Heart left ventricle (tissue), 16 donors: ENCODE results near the gene VCL. TPM values are rescaled to one million over a fixed set of nuclear protein-coding genes. Genes with fewer than 3 reads are reported as not detected.
A peak's percentile ranks its signal among the peaks of the same experiment; 100 is the strongest.

Experiments used
- ATAC-seq, 4 donors: fragments of 200-7000 bp; cut with Tn5 transposase; one replicate each; pipeline ENCODE4 v1.9.1; 2020 to 2022; ENCODE audit warnings: moderate library complexity in 4 of 4, mild to moderate bottlenecking in 3 of 4, moderate number of reproducible peaks in 1 of 4
- DNase-seq, 5 donors: peaks; one replicate each; pipeline ENCODE4 v3.0.0-alpha.2; 2020
- H3K27ac ChIP-seq, 12 donors: fragments of 200-600 bp; sonication (generic) in 4 of 12; one replicate each; pipeline versions ENCODE4 v1.5.0 to v1.8.0; 2016 to 2022; ENCODE audit warnings: mild to moderate bottlenecking in 2 of 12
- H3K27me3 ChIP-seq, 9 donors: fragments of 200-600 bp; sonication (generic) in 2 of 9; one replicate each; pipeline versions ENCODE4 v1.5.1 to v1.8.0; 2016 to 2022; ENCODE audit warnings: mild to moderate bottlenecking in 3 of 9
- H3K36me3 ChIP-seq, 9 donors: fragments of 200-600 bp; sonication (generic) in 2 of 9; one replicate each; pipeline versions ENCODE4 v1.5.0 to v1.8.0; 2018 to 2022; ENCODE audit warnings: mild to moderate bottlenecking in 2 of 9
- H3K4me1 ChIP-seq, 12 donors: fragments of 200-600 bp; sonication (generic) in 4 of 12; one replicate each; pipeline versions ENCODE4 v1.5.0 to v1.8.0; 2016 to 2022; ENCODE audit warnings: mild to moderate bottlenecking in 3 of 12
- H3K4me3 ChIP-seq, 12 donors: fragments of 200-600 bp; sonication (generic) in 4 of 12; one replicate each; pipeline versions ENCODE4 v1.5.0 to v1.8.0; 2017 to 2022; ENCODE audit warnings: mild to moderate bottlenecking in 9 of 12, moderate library complexity in 4 of 12
- H3K9me3 ChIP-seq, 12 donors: fragments of 200-600 bp; sonication (generic) in 4 of 12; one replicate each; pipeline versions ENCODE4 v1.5.0 to v1.8.0; 2016 to 2022; ENCODE audit warnings: mild to moderate bottlenecking in 1 of 12
- CTCF ChIP-seq, 12 donors: fragments of 200-600 bp; sonication (generic) in 4 of 12; IDR thresholded peaks; one replicate each; pipeline versions ENCODE4 v1.5.0 to v1.8.0; 2018 to 2022; ENCODE audit warnings: antibody characterized with exemption in 12 of 12, mild to moderate bottlenecking in 5 of 12
- POLR2A ChIP-seq, 2 donors: fragments of 450-650 bp; IDR thresholded peaks; one replicate each; pipeline ENCODE4 v1.6.1; 2017; ENCODE audit warnings: antibody characterized with exemption in 2 of 2, mild to moderate bottlenecking in 2 of 2, moderate library complexity in 2 of 2
- WGBS, 4 donors: extraction: QIAGEN DNeasy Blood & Tissue Kit in 2 of 4; methylation state at CpG; one replicate each; pipeline versions ENCODE4 v1.1.5 to v1.1.7; 2013 to 2018; 5-methylcytosine and 5-hydroxymethylcytosine counted together
- intact Hi-C, 10 donors: fragments of 100-400 bp; cut with DNase I; formaldehyde crosslinking; loops; one replicate each; pipeline versions ENCODE4 v1.11.1 to v1.14.2; 2022
- polyA plus RNA-seq, 2 donors: library from polyadenylated mRNA; stranded (reverse); fragments of 200-250 nt; gene quantifications; one replicate each; pipeline ENCODE4 v1.2.3, GENCODE V29; 2013
- total RNA-seq, 9 donors: library from RNA; depleted of rRNA in 2 of 9; stranded (reverse); fragments of >200 nt in 2 of 9; fragmentation: NEBNext Ultra II Directional in 3 of 9; extraction: Animal tissue kit (Norgen Biotek cat#: 25700) in 3 of 9; gene quantifications; one replicate each; pipeline versions ENCODE4 v1.1.0 to v1.2.4, GENCODE V29; 2016 to 2023
- donor health status: ischemic (EF 13 %, LVEDD 7.1; RV severe dilation, severe dysfunction).
- donor health status: healthy with polysubstance abuse.
- donor health status: DM: no; HTN: yes; CAD: no.
- donor health status: DM: no; HTN: no; CAD: no.
- donor health status: ischemic (EF 25% LVEDD 6.9; RV normal size, moderate dysfunction).
- donor health status: ischemic (EF 25% LVEDD 5.7; RV mildly dilated, moderate dysfunction).
- donor health status: healthy.
- donor health status: DM: yes; HTN: yes; CAD: no.
- donor health status: ischemic (EF 35%, LVEDD 5.7; RV mildly dilated, moderate dysfunction).
- donor health status: nonischemic (EF 11% LVEDD 7.7; RV severe dilation, severe dysfunction).
- donor health status: DM: yes; HTN: yes; CAD: no.
- donor health status: PGD.
- donor health status: ischemic (EF 29% LVEDD 5.4; RV normal size, mild dysfunction).
- donor health status: nonischemic (EF 23%, LVEDD 6.1; RV moderate dilation, normal function).

VCL gene
- total and polyA plus RNA-seq, 11 donors: 84.5 to 543 (median 273) TPM

GRCh38 chr10:74110120-74110519 lies 112.2 kb downstream of the VCL start:
- intact Hi-C loops: no loop called here
- DNase-seq (no peak), ATAC-seq (no peak)
- 42 to 77% (median 63%) methylated on average over 1 of the region's 1 CpG for WGBS, 4 donors
- Histone ChIP-seq H3K27ac (no peak overlapping the region), H3K4me1 (peaks cover 0 to 24% (median 7%) of the 10 kb centered on the region in 12 donors), H3K4me3 (no peak overlapping the region), H3K36me3 (peaks cover 6 to 100% (median 98%) of the 10 kb centered on the region in 9 donors), H3K27me3 (no peaks in the 10 kb centered on the region), H3K9me3 (no peaks in the 10 kb centered on the region)
- TF ChIP-seq CTCF (IDR thresholded peaks at IDR 0.05) (no peak), POLR2A (IDR thresholded peaks at IDR 0.05) (no peak)

- ATAC-seq: no peak
- Histone ChIP-seq H3K4me3 (no peak overlapping the region), H3K27ac (no peak overlapping the region), H3K4me1 (peaks cover 0 to 24% (median 7%) of the 10 kb centered on the region in 12 donors), H3K36me3 (peaks cover 6 to 100% (median 98%) of the 10 kb centered on the region in 9 donors), H3K9me3 (no peaks in the 10 kb centered on the region), H3K27me3 (no peaks in the 10 kb centered on the region)
- no peak for TF ChIP-seq POLR2A (IDR thresholded peaks at IDR 0.05)
- no peak for TF ChIP-seq CTCF (IDR thresholded peaks at IDR 0.05)
- intact Hi-C loops: no loop called here
- no peak for DNase-seq
- WGBS, 4 donors: 92 to 96% (median 96%) methylated on average over 10 to 14 of the region's 14 CpGs
These were observed 113.9 kb downstream of the VCL start for GRCh38 chr10:74111799-74112198.

- 53 to 84% (median 77%) methylated on average over 1 of the region's 1 CpG for WGBS, 4 donors
- DNase-seq (no peak), ATAC-seq (no peak)
- H3K27ac ChIP-seq: peak overlapping the region in 7 of 12 donors; percentile 4 to 69 (median 25)
- peaks cover 0 to 24% (median 8%) of the 10 kb centered on the region in 12 donors for H3K4me1 ChIP-seq
- peaks cover 3 to 100% (median 98%) of the 10 kb centered on the region in 9 donors for H3K36me3 ChIP-seq
- intact Hi-C loops: no loop called here
- no peak overlapping the region for H3K4me3 ChIP-seq
- TF ChIP-seq CTCF (IDR thresholded peaks at IDR 0.05) (no peak), POLR2A (IDR thresholded peaks at IDR 0.05) (no peak)
- no peaks in the 10 kb centered on the region for H3K9me3 ChIP-seq
- H3K27me3 ChIP-seq: no peaks in the 10 kb centered on the region
These were observed 115.6 kb downstream of the VCL start for GRCh38 chr10:74113546-74113945.

- TF ChIP-seq POLR2A (IDR thresholded peaks at IDR 0.05) (no peak), CTCF (IDR thresholded peaks at IDR 0.05) (no peak)
- peak; percentile 12 to 43 (median 38) for ATAC-seq
- WGBS, 4 donors: 73 to 80% (median 76%) methylated on average over 12 of the region's 12 CpGs
- Histone ChIP-seq H3K4me3 (no peak overlapping the region), H3K4me1 (peaks cover 0 to 24% (median 12%) of the 10 kb centered on the region in 12 donors), H3K27me3 (no peaks in the 10 kb centered on the region), H3K36me3 (peaks cover 3 to 100% (median 98%) of the 10 kb centered on the region in 9 donors), H3K9me3 (no peaks in the 10 kb centered on the region), H3K27ac (peak overlapping the region in 7 of 12 donors; percentile 4 to 69 (median 25))
- peak in 2 of 5 donors; percentile 19 to 38 for DNase-seq
- intact Hi-C loops: no loop called here
These were observed 116.1 kb downstream of the VCL start for GRCh38 chr10:74114041-74114448.
